ENCODE results near the gene PGC.

PGC gene

GRCh38 chr6:41695825-41696224 is 51.4 kb downstream of the PGC start:
- TF ChIP-seq CTCF (IDR thresholded peaks at IDR 0.05; ENCODE audit: low read depth, low read length), result no peak
- DNase-seq (ENCODE audit: extremely low read depth, low read depth), result no peak

GRCh38 chr6:41694815-41695526 is 52.2 kb downstream of the PGC start:
- DNase-seq (ENCODE audit: extremely low read depth, low read depth), result no peak
- TF ChIP-seq CTCF (IDR thresholded peaks at IDR 0.05; ENCODE audit: low read depth, low read length), result no peak

- no peak for TF ChIP-seq CTCF (IDR thresholded peaks at IDR 0.05; ENCODE audit: low read depth, low read length)
- no peak for DNase-seq (ENCODE audit: extremely low read depth, low read depth)
These were observed 53.6 kb downstream of the PGC start for GRCh38 chr6:41693281-41694240.

- no peak for TF ChIP-seq CTCF (IDR thresholded peaks at IDR 0.05; ENCODE audit: low read depth, low read length)
These were observed 54.5 kb downstream of the PGC start for GRCh38 chr6:41692730-41693129.

GRCh38 chr6:41692080-41692675 is 55.0 kb downstream of the PGC start:
- DNase-seq (ENCODE audit: extremely low read depth, low read depth), result no peak
- TF ChIP-seq CTCF (IDR thresholded peaks at IDR 0.05; ENCODE audit: low read depth, low read length), result no peak

More at GRCh38 chr6:41692730-41693129, 54.5 kb downstream of the PGC start:
- DNase-seq (ENCODE audit: extremely low read depth, low read depth), result no peak

- no peak for DNase-seq (ENCODE audit: extremely low read depth, low read depth)
- TF ChIP-seq CTCF (IDR thresholded peaks at IDR 0.05; ENCODE audit: low read depth, low read length), result no peak
These were observed 55.6 kb downstream of the PGC start for GRCh38 chr6:41691426-41692079.
